ENCODE data around the gene GASK1A.

DNA sequence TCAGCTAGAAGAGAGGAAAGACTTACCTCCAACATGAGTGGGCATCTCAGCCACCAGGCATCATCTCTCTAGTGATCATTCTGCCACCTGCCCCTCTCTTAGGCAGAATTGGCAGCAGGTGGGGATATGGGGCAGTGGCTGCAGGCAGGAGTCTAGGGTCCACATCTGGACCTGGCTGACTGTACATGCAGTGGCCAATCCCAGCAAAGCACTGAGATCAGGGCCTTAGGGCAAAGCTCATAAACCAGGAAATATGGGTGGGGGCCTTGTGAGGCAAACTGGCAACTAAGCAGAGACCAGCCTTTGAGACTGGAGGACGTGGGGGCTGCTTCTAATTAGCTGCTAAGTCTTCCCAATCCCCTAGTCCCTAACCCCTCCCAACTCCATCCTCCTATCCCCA lies 113.9 kb downstream of the GASK1A start:
- TF ChIP-seq, protein P1, sequence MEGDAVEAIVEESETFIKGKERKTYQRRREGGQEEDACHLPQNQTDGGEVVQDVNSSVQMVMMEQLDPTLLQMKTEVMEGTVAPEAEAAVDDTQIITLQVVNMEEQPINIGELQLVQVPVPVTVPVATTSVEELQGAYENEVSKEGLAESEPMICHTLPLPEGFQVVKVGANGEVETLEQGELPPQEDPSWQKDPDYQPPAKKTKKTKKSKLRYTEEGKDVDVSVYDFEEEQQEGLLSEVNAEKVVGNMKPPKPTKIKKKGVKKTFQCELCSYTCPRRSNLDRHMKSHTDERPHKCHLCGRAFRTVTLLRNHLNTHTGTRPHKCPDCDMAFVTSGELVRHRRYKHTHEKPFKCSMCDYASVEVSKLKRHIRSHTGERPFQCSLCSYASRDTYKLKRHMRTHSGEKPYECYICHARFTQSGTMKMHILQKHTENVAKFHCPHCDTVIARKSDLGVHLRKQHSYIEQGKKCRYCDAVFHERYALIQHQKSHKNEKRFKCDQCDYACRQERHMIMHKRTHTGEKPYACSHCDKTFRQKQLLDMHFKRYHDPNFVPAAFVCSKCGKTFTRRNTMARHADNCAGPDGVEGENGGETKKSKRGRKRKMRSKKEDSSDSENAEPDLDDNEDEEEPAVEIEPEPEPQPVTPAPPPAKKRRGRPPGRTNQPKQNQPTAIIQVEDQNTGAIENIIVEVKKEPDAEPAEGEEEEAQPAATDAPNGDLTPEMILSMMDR (IDR thresholded peaks at IDR 0.05 in 8 of 11, conservative IDR thresholded peaks at IDR 0.05 in 3 of 11) = no peak
- TF ChIP-seq POLR2AphosphoS5 (IDR thresholded peaks at IDR 0.05) = no peak
